ENCODE results near the gene SETD1A.

SETD1A gene

GRCh38 chr16:30966033-30966619 lies 8.6 kb downstream of the SETD1A start:
- H3K4me1 ChIP-seq (ENCODE audit: control insufficient read depth in 5 of 5, insufficient read depth in 5 of 5, low read length in 5 of 5): peaks cover 0 to 5% (median 4%) of the 10 kb centered on the region in 5 donors
- no peak overlapping the region for H3K9ac ChIP-seq (ENCODE audit: low read length in 5 of 5)
- H3K4me3 ChIP-seq (ENCODE audit: low read depth in 1 of 5, low read length in 5 of 5): no peak overlapping the region
- no peaks in the 10 kb centered on the region for H3K27me3 ChIP-seq (ENCODE audit: control insufficient read depth in 5 of 5, insufficient read depth in 4 of 5, low read length in 5 of 5)
- H3K36me3 ChIP-seq (ENCODE audit: control insufficient read depth in 5 of 5, insufficient read depth in 5 of 5, low read length in 5 of 5): peaks cover 5 to 89% (median 85%) of the 10 kb centered on the region in 5 donors
- H3K27ac ChIP-seq (ENCODE audit: low read depth, low read length): no peak overlapping the region
- H3K9me3 ChIP-seq (ENCODE audit: control insufficient read depth in 5 of 5, low read length in 5 of 5): no peaks in the 10 kb centered on the region

DNA sequence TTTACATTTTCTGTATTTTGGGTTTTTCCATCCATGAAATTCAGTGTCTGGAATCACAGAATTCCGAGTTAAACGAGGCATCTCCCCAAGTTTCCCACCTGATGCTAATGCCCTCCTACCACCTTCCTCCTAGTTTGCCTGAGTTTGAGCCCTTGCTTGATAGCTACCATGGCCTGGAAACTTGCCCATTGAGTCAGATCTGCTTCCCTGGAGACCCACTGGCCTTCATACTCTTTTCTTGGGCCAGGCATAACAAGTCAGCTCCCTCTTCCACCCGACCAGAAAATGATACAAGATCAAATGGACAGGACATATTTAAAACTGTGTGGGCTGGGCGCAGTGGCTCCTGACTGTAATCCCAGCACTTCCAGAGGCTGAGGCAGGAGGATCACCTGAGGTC lies 10.2 kb downstream of the SETD1A start:
- Histone ChIP-seq H3K36me3 (ENCODE audit: control insufficient read depth in 5 of 5, insufficient read depth in 5 of 5, low read length in 5 of 5) (peaks cover 9 to 90% (median 86%) of the 10 kb centered on the region in 5 donors), H3K27me3 (ENCODE audit: control insufficient read depth in 5 of 5, insufficient read depth in 4 of 5, low read length in 5 of 5) (no peaks in the 10 kb centered on the region), H3K27ac (ENCODE audit: low read depth, low read length) (no peak overlapping the region), H3K9ac (ENCODE audit: low read length in 5 of 5) (no peak overlapping the region), H3K4me1 (ENCODE audit: control insufficient read depth in 5 of 5, insufficient read depth in 5 of 5, low read length in 5 of 5) (peaks cover 0 to 5% (median 4%) of the 10 kb centered on the region in 5 donors), H3K4me3 (ENCODE audit: low read depth in 1 of 5, low read length in 5 of 5) (no peak overlapping the region), H3K9me3 (ENCODE audit: control insufficient read depth in 5 of 5, low read length in 5 of 5) (no peaks in the 10 kb centered on the region)

DNA sequence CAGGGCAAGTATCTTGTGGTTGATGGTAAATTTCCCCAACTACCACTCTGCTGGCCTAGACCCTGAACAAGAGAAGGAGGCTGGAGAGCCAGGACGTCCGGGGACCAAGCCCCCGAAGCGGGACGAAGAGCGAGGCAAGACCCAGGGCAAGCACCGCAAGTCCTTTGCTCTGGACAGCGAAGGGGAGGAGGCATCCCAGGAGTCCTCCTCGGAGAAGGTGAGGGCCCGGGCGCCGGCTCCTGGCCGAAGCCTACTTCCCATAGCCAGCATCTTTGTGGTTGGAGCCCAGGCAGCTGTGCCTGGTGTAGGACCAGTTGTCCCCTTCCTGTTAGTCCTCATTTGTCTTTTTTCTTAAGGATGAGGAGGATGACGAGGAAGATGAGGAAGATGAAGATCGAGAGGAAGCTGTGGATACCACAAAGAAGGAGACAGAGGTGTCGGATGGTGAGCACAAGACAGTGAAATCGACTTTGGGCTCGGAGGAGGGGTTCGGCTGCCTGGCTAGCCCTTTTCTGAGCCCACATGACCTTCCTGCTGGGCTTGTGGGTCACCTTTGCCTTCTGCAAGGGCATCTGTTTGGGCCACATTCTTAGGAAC lies 11.8 kb downstream of the SETD1A start:
- Histone ChIP-seq H3K9me3 (ENCODE audit: control insufficient read depth in 5 of 5, low read length in 5 of 5) (no peaks in the 10 kb centered on the region), H3K36me3 (ENCODE audit: control insufficient read depth in 5 of 5, insufficient read depth in 5 of 5, low read length in 5 of 5) (peaks cover 5 to 90% (median 87%) of the 10 kb centered on the region in 5 donors), H3K27me3 (ENCODE audit: control insufficient read depth in 5 of 5, insufficient read depth in 4 of 5, low read length in 5 of 5) (no peaks in the 10 kb centered on the region), H3K4me1 (ENCODE audit: control insufficient read depth in 5 of 5, insufficient read depth in 5 of 5, low read length in 5 of 5) (peaks cover 0 to 5% (median 4%) of the 10 kb centered on the region in 5 donors), H3K4me3 (ENCODE audit: low read depth in 1 of 5, low read length in 5 of 5) (no peak overlapping the region), H3K27ac (ENCODE audit: low read depth, low read length) (no peak overlapping the region), H3K9ac (ENCODE audit: low read length in 5 of 5) (no peak overlapping the region)

GRCh38 chr16:30971298-30971697 lies 13.7 kb downstream of the SETD1A start:
- Histone ChIP-seq H3K36me3 (ENCODE audit: control insufficient read depth in 5 of 5, insufficient read depth in 5 of 5, low read length in 5 of 5) (peaks cover 5 to 90% (median 83%) of the 10 kb centered on the region in 5 donors), H3K9ac (ENCODE audit: low read length in 5 of 5) (no peak overlapping the region), H3K27ac (ENCODE audit: low read depth, low read length) (no peak overlapping the region), H3K27me3 (ENCODE audit: control insufficient read depth in 5 of 5, insufficient read depth in 4 of 5, low read length in 5 of 5) (no peaks in the 10 kb centered on the region), H3K9me3 (ENCODE audit: control insufficient read depth in 5 of 5, low read length in 5 of 5) (no peaks in the 10 kb centered on the region), H3K4me3 (ENCODE audit: low read depth in 1 of 5, low read length in 5 of 5) (no peak overlapping the region), H3K4me1 (ENCODE audit: control insufficient read depth in 5 of 5, insufficient read depth in 5 of 5, low read length in 5 of 5) (peaks cover 0 to 5% (median 4%) of the 10 kb centered on the region in 5 donors)

DNA sequence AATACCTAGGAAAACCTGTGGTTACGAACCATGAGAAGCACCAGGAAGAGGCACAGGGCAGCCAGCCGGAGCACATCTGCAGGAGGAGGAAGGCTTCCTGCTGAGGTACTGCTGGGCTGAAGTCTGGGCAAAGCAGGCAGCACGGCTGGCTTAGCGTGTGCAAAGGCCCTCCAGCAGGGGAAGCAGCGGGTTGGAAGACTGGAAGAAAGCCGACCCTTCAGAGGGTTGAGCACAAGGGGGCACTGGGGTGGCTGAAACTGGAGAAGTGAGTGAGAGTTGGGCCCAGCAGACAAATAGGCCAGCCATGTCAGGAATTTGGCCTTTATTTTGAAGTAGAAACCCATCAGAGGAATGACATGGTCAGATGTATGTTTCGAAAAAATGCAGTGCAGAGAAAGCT lies 15.3 kb downstream of the SETD1A start:
- H3K36me3 ChIP-seq (ENCODE audit: control insufficient read depth in 5 of 5, insufficient read depth in 5 of 5, low read length in 5 of 5): peaks cover 5 to 94% (median 85%) of the 10 kb centered on the region in 5 donors
- H3K9me3 ChIP-seq (ENCODE audit: control insufficient read depth in 5 of 5, low read length in 5 of 5): no peaks in the 10 kb centered on the region
- peaks cover 0 to 3% (median under 1%) of the 10 kb centered on the region in 5 donors for H3K4me1 ChIP-seq (ENCODE audit: control insufficient read depth in 5 of 5, insufficient read depth in 5 of 5, low read length in 5 of 5)
- no peaks in the 10 kb centered on the region for H3K27me3 ChIP-seq (ENCODE audit: control insufficient read depth in 5 of 5, insufficient read depth in 4 of 5, low read length in 5 of 5)
- H3K4me3 ChIP-seq (ENCODE audit: low read depth in 1 of 5, low read length in 5 of 5): no peak overlapping the region
- no peak overlapping the region for H3K9ac ChIP-seq (ENCODE audit: low read length in 5 of 5)
- H3K27ac ChIP-seq (ENCODE audit: low read depth, low read length): no peak overlapping the region

GRCh38 chr16:30974348-30974747 lies 16.8 kb downstream of the SETD1A start:
- peaks cover 5 to 96% (median 85%) of the 10 kb centered on the region in 5 donors for H3K36me3 ChIP-seq (ENCODE audit: control insufficient read depth in 5 of 5, insufficient read depth in 5 of 5, low read length in 5 of 5)

GRCh38 chr16:30976486-30976885 lies 18.9 kb downstream of the SETD1A start:
- H3K36me3 ChIP-seq (ENCODE audit: control insufficient read depth in 5 of 5, insufficient read depth in 5 of 5, low read length in 5 of 5): peaks cover 5 to 98% (median 85%) of the 10 kb centered on the region in 5 donors
- no peaks in the 10 kb centered on the region for H3K27me3 ChIP-seq (ENCODE audit: control insufficient read depth in 5 of 5, insufficient read depth in 4 of 5, low read length in 5 of 5)
- no peak overlapping the region for H3K9ac ChIP-seq (ENCODE audit: low read length in 5 of 5)
- H3K4me3 ChIP-seq (ENCODE audit: low read depth in 1 of 5, low read length in 5 of 5): no peak overlapping the region
- no peaks in the 10 kb centered on the region for H3K9me3 ChIP-seq (ENCODE audit: control insufficient read depth in 5 of 5, low read length in 5 of 5)
- H3K4me1 ChIP-seq (ENCODE audit: control insufficient read depth in 5 of 5, insufficient read depth in 5 of 5, low read length in 5 of 5): no peaks in the 10 kb centered on the region
- H3K27ac ChIP-seq (ENCODE audit: low read depth, low read length): no peak overlapping the region

More at GRCh38 chr16:30974348-30974747, 16.8 kb downstream of the SETD1A start:
- Histone ChIP-seq H3K4me1 (ENCODE audit: control insufficient read depth in 5 of 5, insufficient read depth in 5 of 5, low read length in 5 of 5) (no peaks in the 10 kb centered on the region), H3K9ac (ENCODE audit: low read length in 5 of 5) (no peak overlapping the region), H3K27ac (ENCODE audit: low read depth, low read length) (no peak overlapping the region), H3K4me3 (ENCODE audit: low read depth in 1 of 5, low read length in 5 of 5) (no peak overlapping the region), H3K9me3 (ENCODE audit: control insufficient read depth in 5 of 5, low read length in 5 of 5) (no peaks in the 10 kb centered on the region), H3K27me3 (ENCODE audit: control insufficient read depth in 5 of 5, insufficient read depth in 4 of 5, low read length in 5 of 5) (no peaks in the 10 kb centered on the region)

- H3K9ac ChIP-seq (ENCODE audit: low read length in 5 of 5): no peak overlapping the region
- H3K36me3 ChIP-seq (ENCODE audit: control insufficient read depth in 5 of 5, insufficient read depth in 5 of 5, low read length in 5 of 5): peaks cover 0 to 96% (median 83%) of the 10 kb centered on the region in 5 donors
- H3K4me1 ChIP-seq (ENCODE audit: control insufficient read depth in 5 of 5, insufficient read depth in 5 of 5, low read length in 5 of 5): peaks cover 0 to 1% (median under 1%) of the 10 kb centered on the region in 5 donors
- H3K4me3 ChIP-seq (ENCODE audit: low read depth in 1 of 5, low read length in 5 of 5): no peak overlapping the region
- H3K27me3 ChIP-seq (ENCODE audit: control insufficient read depth in 5 of 5, insufficient read depth in 4 of 5, low read length in 5 of 5): no peaks in the 10 kb centered on the region
- no peaks in the 10 kb centered on the region for H3K9me3 ChIP-seq (ENCODE audit: control insufficient read depth in 5 of 5, low read length in 5 of 5)
- H3K27ac ChIP-seq (ENCODE audit: low read depth, low read length): no peak overlapping the region
Observed at GRCh38 chr16:30977502-30977901, 19.9 kb downstream of the SETD1A start.

DNA sequence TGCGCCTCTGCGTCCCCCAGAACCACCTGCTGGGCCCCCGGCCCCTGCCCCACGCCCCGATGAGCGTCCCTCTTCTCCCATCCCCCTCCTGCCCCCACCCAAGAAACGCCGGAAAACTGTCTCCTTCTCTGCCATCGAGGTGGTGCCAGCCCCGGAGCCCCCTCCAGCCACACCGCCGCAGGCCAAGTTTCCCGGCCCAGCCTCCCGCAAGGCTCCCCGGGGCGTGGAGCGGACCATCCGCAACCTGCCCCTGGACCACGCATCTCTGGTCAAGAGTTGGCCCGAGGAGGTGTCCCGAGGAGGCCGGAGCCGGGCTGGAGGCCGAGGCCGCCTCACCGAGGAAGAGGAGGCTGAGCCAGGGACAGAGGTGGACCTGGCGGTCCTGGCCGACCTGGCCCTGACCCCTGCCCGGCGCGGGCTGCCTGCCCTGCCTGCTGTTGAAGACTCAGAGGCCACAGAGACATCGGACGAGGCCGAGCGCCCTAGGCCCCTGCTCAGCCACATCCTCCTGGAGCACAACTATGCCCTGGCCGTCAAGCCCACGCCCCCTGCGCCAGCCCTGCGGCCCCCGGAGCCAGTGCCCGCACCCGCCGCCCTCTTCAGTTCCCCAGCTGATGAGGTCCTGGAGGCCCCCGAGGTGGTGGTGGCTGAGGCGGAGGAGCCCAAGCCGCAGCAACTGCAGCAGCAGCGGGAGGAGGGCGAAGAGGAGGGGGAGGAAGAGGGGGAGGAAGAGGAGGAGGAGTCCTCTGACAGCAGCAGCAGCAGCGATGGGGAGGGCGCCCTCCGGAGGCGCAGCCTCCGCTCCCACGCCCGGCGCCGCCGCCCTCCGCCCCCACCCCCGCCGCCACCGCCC lies 21.8 kb downstream of the SETD1A start:
- H3K4me1 ChIP-seq (ENCODE audit: control insufficient read depth in 5 of 5, insufficient read depth in 5 of 5, low read length in 5 of 5): peaks cover 0 to 12% (median 4%) of the 10 kb centered on the region in 5 donors
- H3K27me3 ChIP-seq (ENCODE audit: control insufficient read depth in 5 of 5, insufficient read depth in 4 of 5, low read length in 5 of 5): no peaks in the 10 kb centered on the region
- H3K36me3 ChIP-seq (ENCODE audit: control insufficient read depth in 5 of 5, insufficient read depth in 5 of 5, low read length in 5 of 5): peaks cover 0 to 96% (median 80%) of the 10 kb centered on the region in 5 donors
- no peak overlapping the region for H3K27ac ChIP-seq (ENCODE audit: low read depth, low read length)
- H3K9ac ChIP-seq (ENCODE audit: low read length in 5 of 5): no peak overlapping the region
- no peak overlapping the region for H3K4me3 ChIP-seq (ENCODE audit: low read depth in 1 of 5, low read length in 5 of 5)
- no peaks in the 10 kb centered on the region for H3K9me3 ChIP-seq (ENCODE audit: control insufficient read depth in 5 of 5, low read length in 5 of 5)

GRCh38 chr16:30980023-30980371 lies 22.4 kb downstream of the SETD1A start:
- peaks cover 0 to 92% (median 78%) of the 10 kb centered on the region in 5 donors for H3K36me3 ChIP-seq (ENCODE audit: control insufficient read depth in 5 of 5, insufficient read depth in 5 of 5, low read length in 5 of 5)
- no peak overlapping the region for H3K9ac ChIP-seq (ENCODE audit: low read length in 5 of 5)
- no peak overlapping the region for H3K27ac ChIP-seq (ENCODE audit: low read depth, low read length)
- H3K4me1 ChIP-seq (ENCODE audit: control insufficient read depth in 5 of 5, insufficient read depth in 5 of 5, low read length in 5 of 5): peaks cover 0 to 15% (median 6%) of the 10 kb centered on the region in 5 donors
- no peaks in the 10 kb centered on the region for H3K27me3 ChIP-seq (ENCODE audit: control insufficient read depth in 5 of 5, insufficient read depth in 4 of 5, low read length in 5 of 5)
- H3K4me3 ChIP-seq (ENCODE audit: low read depth in 1 of 5, low read length in 5 of 5): no peak overlapping the region
- no peaks in the 10 kb centered on the region for H3K9me3 ChIP-seq (ENCODE audit: control insufficient read depth in 5 of 5, low read length in 5 of 5)
